ENCODE results near the gene CCDC28B. TPM values are rescaled to one million over a fixed set of nuclear protein-coding genes. Genes with fewer than 3 reads are reported as not detected.

CCDC28B gene
- total RNA-seq, 2 experiments from 2014 or later = 28.3 to 53.4 TPM

DNA sequence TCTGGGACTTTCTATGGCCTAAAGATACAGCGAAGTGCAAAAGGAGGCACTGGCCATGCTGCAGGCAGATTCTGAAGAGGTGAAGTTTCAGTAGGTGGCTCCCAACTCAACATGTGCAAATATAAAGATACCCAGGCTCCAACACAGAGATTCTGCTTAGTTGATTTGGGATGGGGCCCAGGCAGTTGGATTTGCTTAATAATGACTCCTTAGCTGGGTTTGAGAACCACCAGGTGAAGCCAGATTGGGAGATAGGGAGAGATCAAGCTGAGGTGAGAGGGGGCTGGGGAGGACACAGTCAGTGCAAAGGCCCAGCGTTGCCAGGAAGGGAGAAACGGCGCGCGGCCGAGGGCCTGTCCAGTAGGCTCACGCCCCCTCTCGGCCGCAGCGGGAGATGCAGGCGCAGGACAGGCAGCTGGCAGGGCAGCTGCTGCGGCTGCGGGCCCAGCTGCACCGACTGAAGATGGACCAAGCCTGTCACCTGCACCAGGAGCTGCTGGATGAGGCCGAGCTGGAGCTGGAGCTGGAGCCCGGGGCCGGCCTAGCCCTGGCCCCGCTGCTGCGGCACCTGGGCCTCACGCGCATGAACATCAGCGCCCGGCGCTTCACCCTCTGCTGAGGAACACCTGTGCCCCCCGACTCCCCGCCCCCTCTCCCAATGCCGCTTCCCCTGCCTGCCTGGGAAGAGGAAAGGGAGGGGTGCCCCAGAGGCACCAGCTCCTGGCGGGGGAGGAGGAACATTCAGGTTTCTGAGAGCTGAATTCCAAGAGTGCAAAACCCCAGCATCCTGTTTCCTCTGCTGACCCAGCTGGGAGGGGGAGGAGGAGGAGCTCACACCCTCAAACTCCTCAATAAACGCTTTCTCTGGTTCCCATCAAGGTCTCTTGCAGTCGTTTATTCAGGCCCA is 47.8 kb downstream of the CCDC28B start:
- Histone ChIP-seq H3K9me2 (ENCODE audit: insufficient read depth, low read length) (no peaks in the 10 kb centered on the region), H3K9me3 (ENCODE audit: low read length) (no peaks in the 10 kb centered on the region), H3K4me1 (ENCODE audit: insufficient read depth, low read length, poor library complexity, severe bottlenecking) (peaks cover 80% of the 10 kb centered on the region), H3K79me2 (ENCODE audit: insufficient read depth, low read depth, low read length) (peaks cover 17% of the 10 kb centered on the region; the same call in 1 of the 2 replicates), H3K4me2 (ENCODE audit: low read length) (peak overlapping the region; percentile 83), H2AFZ (ENCODE audit: low read length) (peak overlapping the region; percentile 78), H3K36me3 (ENCODE audit: insufficient read depth, low read length) (no peaks in the 10 kb centered on the region), H3K27ac (ENCODE audit: low read depth, low read length, poor library complexity, severe bottlenecking) (peak overlapping the region; percentile 99), H4K20me1 (ENCODE audit: insufficient read depth, low read length) (no peaks in the 10 kb centered on the region), H3K4me3 (ENCODE audit: low read depth, low read length, poor library complexity, severe bottlenecking) (peak overlapping the region; percentile 43)
- intact Hi-C loops (cut with micrococcal nuclease; ENCODE audit: unreplicated experiment) = loop anchor here (2.0 kb wide), 1 partner anchor 33 kb away; no protein-coding TSS in a partner anchor
- TF ChIP-seq, protein P1, sequence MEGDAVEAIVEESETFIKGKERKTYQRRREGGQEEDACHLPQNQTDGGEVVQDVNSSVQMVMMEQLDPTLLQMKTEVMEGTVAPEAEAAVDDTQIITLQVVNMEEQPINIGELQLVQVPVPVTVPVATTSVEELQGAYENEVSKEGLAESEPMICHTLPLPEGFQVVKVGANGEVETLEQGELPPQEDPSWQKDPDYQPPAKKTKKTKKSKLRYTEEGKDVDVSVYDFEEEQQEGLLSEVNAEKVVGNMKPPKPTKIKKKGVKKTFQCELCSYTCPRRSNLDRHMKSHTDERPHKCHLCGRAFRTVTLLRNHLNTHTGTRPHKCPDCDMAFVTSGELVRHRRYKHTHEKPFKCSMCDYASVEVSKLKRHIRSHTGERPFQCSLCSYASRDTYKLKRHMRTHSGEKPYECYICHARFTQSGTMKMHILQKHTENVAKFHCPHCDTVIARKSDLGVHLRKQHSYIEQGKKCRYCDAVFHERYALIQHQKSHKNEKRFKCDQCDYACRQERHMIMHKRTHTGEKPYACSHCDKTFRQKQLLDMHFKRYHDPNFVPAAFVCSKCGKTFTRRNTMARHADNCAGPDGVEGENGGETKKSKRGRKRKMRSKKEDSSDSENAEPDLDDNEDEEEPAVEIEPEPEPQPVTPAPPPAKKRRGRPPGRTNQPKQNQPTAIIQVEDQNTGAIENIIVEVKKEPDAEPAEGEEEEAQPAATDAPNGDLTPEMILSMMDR (conservative IDR thresholded peaks at IDR 0.05; ENCODE audit: low read length) = peak; percentile 93
- TF ChIP-seq EZH2phosphoT487 (IDR thresholded peaks at IDR 0.05; ENCODE audit: borderline replicate concordance, low read depth, low read length) = no peak
- ChIA-PET POLR2A (interaction anchor here (0.6 to 9.6 kb wide), 12 partner anchors 12 to 375 kb away, joined by 3 to 79 read pairs (median 4); partner anchors contain the start of genes HDAC1 and TXLNA), CTCF (ENCODE audit: unreplicated experiment) (interaction anchor here (0.6 to 1.3 kb wide), 4 partner anchors 29 to 146 kb away, joined by 3 to 4 read pairs (median 4); partner anchors contain the start of genes BSDC1 and CCDC28B)
- BruUV-seq (replicated peaks) = no TSS peak
- DNase-seq (ENCODE audit: low spot score) = peak; percentile 89

DNA sequence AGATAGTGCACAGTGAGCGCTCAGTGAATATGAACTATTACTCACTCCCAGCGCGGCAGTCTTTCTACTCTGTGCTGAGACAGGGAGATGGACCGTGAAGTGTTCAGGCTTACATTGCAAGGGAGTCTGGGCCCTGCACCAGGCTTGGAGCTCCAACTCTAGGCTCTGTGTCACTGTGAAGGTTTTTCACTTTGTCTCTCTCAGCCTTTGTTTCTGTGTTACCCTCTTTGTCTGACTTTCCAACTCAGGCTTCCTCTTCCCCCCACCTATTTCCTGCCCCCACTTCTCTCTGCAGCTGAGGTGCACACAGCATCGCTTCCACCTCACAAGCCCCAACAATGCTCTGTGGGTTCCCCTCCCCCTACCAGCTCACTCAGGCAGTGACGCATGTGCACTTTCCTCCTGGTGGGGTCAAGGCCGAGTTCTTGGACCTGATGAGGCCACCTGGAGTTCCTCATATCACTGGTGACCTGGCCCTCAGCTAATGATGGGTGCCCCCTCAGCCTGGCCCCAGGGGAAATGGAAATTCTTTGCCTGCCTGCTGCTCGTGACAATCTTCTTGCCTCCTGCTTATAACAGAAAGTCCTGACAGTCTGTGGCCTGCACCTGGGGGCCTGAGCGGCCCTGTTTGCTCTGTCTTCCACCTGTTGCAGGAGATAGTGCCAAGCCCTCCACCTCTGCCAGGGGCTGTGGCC is 49.6 kb downstream of the CCDC28B start:
- POLR2A ChIA-PET = interaction anchor here (0.5 to 9.6 kb wide), 16 partner anchors 10 to 428 kb away, joined by 3 to 79 read pairs (median 5); partner anchors contain the start of gene HDAC1
- no peaks in the 10 kb centered on the region for H3K36me3 ChIP-seq (ENCODE audit: insufficient read depth, low read length)
- H3K79me2 ChIP-seq (ENCODE audit: insufficient read depth, low read depth, low read length) = peaks cover 32% of the 10 kb centered on the region; the same call in 1 of the 2 replicates
- no TSS peak for BruUV-seq (replicated peaks)
- intact Hi-C loops (cut with micrococcal nuclease; ENCODE audit: unreplicated experiment) = loop anchor here (1.0 to 2.0 kb wide), 5 partner anchors 15 to 66 kb away; partner anchors contain the start of genes EIF3I, HDAC1 and TMEM234
- H2AFZ ChIP-seq (ENCODE audit: low read length) = no peak overlapping the region; the same call in 1 of the 2 replicates
- H4K20me1 ChIP-seq (ENCODE audit: insufficient read depth, low read length) = no peaks in the 10 kb centered on the region
- no peak for TF ChIP-seq EZH2phosphoT487 (IDR thresholded peaks at IDR 0.05; ENCODE audit: borderline replicate concordance, low read depth, low read length)
- TF ChIP-seq, protein P1 (conservative IDR thresholded peaks at IDR 0.05; ENCODE audit: low read length) = no peak
- H3K4me1 ChIP-seq (ENCODE audit: insufficient read depth, low read length, poor library complexity, severe bottlenecking) = peaks cover 97% of the 10 kb centered on the region
- no peaks in the 10 kb centered on the region for H3K9me3 ChIP-seq (ENCODE audit: low read length)
- peak overlapping the region; percentile 69 for H3K4me3 ChIP-seq (ENCODE audit: low read depth, low read length, poor library complexity, severe bottlenecking)
- H3K27ac ChIP-seq (ENCODE audit: low read depth, low read length, poor library complexity, severe bottlenecking) = peak overlapping the region; percentile 99
- no peaks in the 10 kb centered on the region for H3K9me2 ChIP-seq (ENCODE audit: insufficient read depth, low read length)
- DNase-seq (ENCODE audit: low spot score) = peak; percentile 98
- CTCF ChIA-PET (ENCODE audit: unreplicated experiment) = interaction anchor here (0.8 to 1.6 kb wide), 7 partner anchors 9 to 95 kb away, joined by 3 to 9 read pairs (median 4); no protein-coding TSS in a partner anchor
- H3K4me2 ChIP-seq (ENCODE audit: low read length) = peak overlapping the region; percentile 83
